HEK293T (cell line): ENCODE data around the gene BGN.

ENCODE experiments used
- ARNT ChIP-seq: fragments of 450-650 bp; IDR thresholded peaks from 2 replicates; pipeline ENCODE4 v1.6.1; 2017; ENCODE audit warnings: mild to moderate bottlenecking
- BHLHE40 ChIP-seq: fragments of 450-650 bp; IDR thresholded peaks from 2 replicates; pipeline ENCODE4 v1.6.1; 2016; ENCODE audit warnings: mild to moderate bottlenecking, moderate library complexity, borderline replicate concordance
- CTBP1 ChIP-seq: fragments of 450-650 bp; IDR thresholded peaks from 2 replicates; pipeline ENCODE4 v1.6.1; 2016; ENCODE audit warnings: borderline replicate concordance
- ELF4 ChIP-seq: fragments of 450-650 bp; IDR thresholded peaks from 2 replicates; pipeline ENCODE4 v1.6.1; 2017; ENCODE audit warnings: antibody characterized with exemption
- FOXA1 ChIP-seq: fragments of 450-650 bp; IDR thresholded peaks from 2 replicates; pipeline ENCODE4 v1.6.1; 2016; ENCODE audit warnings: mild to moderate bottlenecking
- FOXK2 ChIP-seq: fragments of 450-650 bp; IDR thresholded peaks from 2 replicates; pipeline ENCODE4 v1.6.1; 2016; ENCODE audit warnings: mild to moderate bottlenecking
- FOXM1 ChIP-seq: fragments of 450-650 bp; IDR thresholded peaks from 2 replicates; pipeline ENCODE4 v1.6.1; 2017; ENCODE audit warnings: mild to moderate bottlenecking, borderline replicate concordance
- HDGF ChIP-seq: fragments of 450-650 bp; IDR thresholded peaks from 2 replicates; pipeline ENCODE4 v1.6.1; 2017; ENCODE audit warnings: antibody characterized with exemption, borderline replicate concordance
- NFRKB ChIP-seq: fragments of 450-650 bp; IDR thresholded peaks from 2 replicates; pipeline ENCODE4 v1.6.1; 2016; ENCODE audit warnings: mild to moderate bottlenecking, moderate library complexity
- PKNOX1 ChIP-seq: fragments of 450-650 bp; IDR thresholded peaks from 2 replicates; pipeline ENCODE4 v1.6.1; 2016
- SP1 ChIP-seq: fragments of 450-650 bp; IDR thresholded peaks from 2 replicates; pipeline ENCODE4 v1.6.1; 2017
- SUZ12 ChIP-seq: fragments of 450-650 bp; IDR thresholded peaks from 2 replicates; pipeline ENCODE4 v1.6.1; 2016; ENCODE audit warnings: mild to moderate bottlenecking
- ZNF384 ChIP-seq: fragments of 450-650 bp; IDR thresholded peaks from 2 replicates; pipeline ENCODE4 v1.6.1; 2016

DNA sequence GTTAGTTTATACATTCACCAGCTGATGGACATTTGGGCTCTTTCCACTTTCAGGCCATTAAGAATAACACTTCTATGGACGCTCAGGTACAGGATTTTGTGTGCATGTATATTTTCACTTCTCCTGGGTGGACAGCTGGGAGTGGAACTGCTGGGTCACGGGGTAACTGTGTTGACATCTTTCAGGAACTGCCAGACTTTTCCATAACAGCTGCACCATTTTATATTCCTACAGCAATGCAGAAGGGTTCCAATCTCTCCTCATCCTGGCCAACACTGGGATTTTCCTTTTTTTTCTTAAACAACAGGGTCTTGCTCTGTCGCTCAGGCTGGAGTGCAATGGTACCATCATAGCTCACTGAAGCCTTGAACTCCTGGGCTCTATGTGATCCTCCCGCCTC lies 36.3 kb upstream of the BGN start:
- no peak for TF ChIP-seq NFRKB
- TF ChIP-seq SP1, result no peak
- no peak for TF ChIP-seq FOXM1
- TF ChIP-seq BHLHE40, result no peak
- no peak for TF ChIP-seq CTBP1
- no peak for TF ChIP-seq FOXK2
- no peak for TF ChIP-seq SUZ12
- TF ChIP-seq ELF4, result no peak
- TF ChIP-seq ZNF384, result no peak
- no peak for TF ChIP-seq PKNOX1
- TF ChIP-seq HDGF, result no peak
- no peak for TF ChIP-seq FOXA1
- TF ChIP-seq ARNT, result no peak
